Ascending aorta (tissue), 2 donors: ENCODE results near the gene HDGFL2. TPM values are rescaled to one million over a fixed set of nuclear protein-coding genes. Genes with fewer than 3 reads are reported as not detected.
A peak's percentile ranks its signal among the peaks of the same experiment; 100 is the strongest.
"Not testable (repeated sequence)": the region's sequence is repeated elsewhere in the genome, so short reads cannot be mapped to it uniquely, and the experiment has no call there.

ENCODE experiments used
- DNase-seq, 2 donors: peaks; one replicate each; pipeline ENCODE4 v3.0.0-alpha.2; 2019; ENCODE audit warnings: low spot score in 2 of 2
- H3K27ac ChIP-seq, 2 donors: fragments of 200-600 bp; sonication (generic); one replicate each; pipeline ENCODE4 v1.5.1; 2016 to 2017; ENCODE audit warnings: mild to moderate bottlenecking in 1 of 2
- H3K27me3 ChIP-seq: fragments of 200-600 bp; sonication (generic); one replicate; pipeline ENCODE4 v1.5.1; 2017
- H3K36me3 ChIP-seq, 2 donors: fragments of 200-600 bp; sonication (generic); one replicate each; pipeline ENCODE4 v1.5.1; 2016
- H3K4me1 ChIP-seq, 2 donors: fragments of 200-600 bp; sonication (generic); one replicate each; pipeline ENCODE4 v1.5.1; 2016 to 2017; ENCODE audit warnings: mild to moderate bottlenecking in 1 of 2
- H3K4me3 ChIP-seq, 2 donors: fragments of 200-600 bp; sonication (generic); one replicate each; pipeline ENCODE4 v1.5.1; 2016 to 2017; ENCODE audit warnings: mild to moderate bottlenecking in 1 of 2
- H3K9me3 ChIP-seq, 2 donors: fragments of 200-600 bp; sonication (generic); one replicate each; pipeline ENCODE4 v1.5.1; 2016
- intact Hi-C: fragments of 100-400 bp; cut with DNase I; formaldehyde crosslinking; loops from one replicate; pipeline ENCODE4 v1.15.1; 2023
- total RNA-seq: library from RNA; depleted of rRNA; stranded (reverse); fragments of >200 nt; gene quantifications from one replicate; pipeline ENCODE4 v1.1.0, GENCODE V29; 2016
- TF ChIP-seq, protein P1 (sequence below), 3 experiments: fragments of 200-600 bp in 2 of 3; fragments of 450-650 bp in 1 of 3; sonication (generic) in 2 of 3; IDR thresholded peaks; one replicate each; pipeline ENCODE4 v1.5.1; 2016 to 2019; ENCODE audit warnings: antibody characterized with exemption in 3 of 3, mild to moderate bottlenecking in 1 of 3, moderate library complexity in 1 of 3

HDGFL2 gene
- total RNA-seq, 1 donor from 2014 or later = 15.4 TPM

- TF ChIP-seq, protein P1, sequence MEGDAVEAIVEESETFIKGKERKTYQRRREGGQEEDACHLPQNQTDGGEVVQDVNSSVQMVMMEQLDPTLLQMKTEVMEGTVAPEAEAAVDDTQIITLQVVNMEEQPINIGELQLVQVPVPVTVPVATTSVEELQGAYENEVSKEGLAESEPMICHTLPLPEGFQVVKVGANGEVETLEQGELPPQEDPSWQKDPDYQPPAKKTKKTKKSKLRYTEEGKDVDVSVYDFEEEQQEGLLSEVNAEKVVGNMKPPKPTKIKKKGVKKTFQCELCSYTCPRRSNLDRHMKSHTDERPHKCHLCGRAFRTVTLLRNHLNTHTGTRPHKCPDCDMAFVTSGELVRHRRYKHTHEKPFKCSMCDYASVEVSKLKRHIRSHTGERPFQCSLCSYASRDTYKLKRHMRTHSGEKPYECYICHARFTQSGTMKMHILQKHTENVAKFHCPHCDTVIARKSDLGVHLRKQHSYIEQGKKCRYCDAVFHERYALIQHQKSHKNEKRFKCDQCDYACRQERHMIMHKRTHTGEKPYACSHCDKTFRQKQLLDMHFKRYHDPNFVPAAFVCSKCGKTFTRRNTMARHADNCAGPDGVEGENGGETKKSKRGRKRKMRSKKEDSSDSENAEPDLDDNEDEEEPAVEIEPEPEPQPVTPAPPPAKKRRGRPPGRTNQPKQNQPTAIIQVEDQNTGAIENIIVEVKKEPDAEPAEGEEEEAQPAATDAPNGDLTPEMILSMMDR (IDR thresholded peaks at IDR 0.05) = no peak
- intact Hi-C loops = no loop called here
- H3K27ac ChIP-seq = no peak overlapping the region
Measured at GRCh38 chr19:4521888-4522242, 49.8 kb downstream of the HDGFL2 start.

DNA sequence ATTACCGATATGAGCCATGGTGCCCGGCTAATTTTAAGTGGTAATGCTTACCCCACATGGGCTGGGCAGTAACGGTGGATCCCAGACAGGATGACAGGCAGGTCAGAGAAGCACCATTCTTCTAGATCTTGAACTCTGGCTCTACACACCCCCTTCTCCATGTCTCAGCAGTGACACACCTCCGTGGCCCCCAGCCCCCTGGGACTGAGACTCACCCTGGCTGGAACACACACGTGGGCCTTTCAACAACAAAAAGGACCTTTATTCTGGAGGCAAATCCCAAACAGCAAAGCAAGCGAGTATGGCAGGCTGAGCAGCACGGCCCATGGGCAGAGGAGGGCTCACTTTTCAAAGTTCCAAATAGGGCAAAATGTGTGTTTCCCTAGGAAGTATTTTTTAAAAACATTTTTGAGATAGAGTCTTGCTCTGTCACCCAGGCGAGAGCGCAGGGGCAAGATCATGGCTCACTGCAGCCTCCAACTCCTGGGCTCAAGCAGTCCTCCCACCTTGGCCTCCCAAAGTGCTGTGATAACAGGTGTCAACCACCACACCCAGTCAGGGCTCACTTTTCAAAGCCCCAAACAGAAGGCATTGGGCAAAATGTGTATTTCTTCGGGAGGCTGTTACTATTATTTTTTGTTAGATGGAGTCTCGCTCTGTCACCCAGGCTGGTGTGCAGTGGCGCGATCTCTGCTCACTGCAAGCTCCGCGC is 50.4 kb downstream of the HDGFL2 start:
- Histone ChIP-seq H3K27me3 (no peaks in the 10 kb centered on the region), H3K4me3 (no peak overlapping the region), H3K9me3 (no peaks in the 10 kb centered on the region), H3K27ac (no peak overlapping the region), H3K4me1 (peaks cover 3 to 12% of the 10 kb centered on the region in 2 donors), H3K36me3 (no peaks in the 10 kb centered on the region)
- TF ChIP-seq, protein P1 (IDR thresholded peaks at IDR 0.05) = no peak
- DNase-seq = no peak
- intact Hi-C loops = no loop called here

More at GRCh38 chr19:4521888-4522242, 49.8 kb downstream of the HDGFL2 start:
- Histone ChIP-seq H3K4me3 (no peak overlapping the region), H3K9me3 (no peaks in the 10 kb centered on the region), H3K36me3 (no peaks in the 10 kb centered on the region), H3K27me3 (no peaks in the 10 kb centered on the region), H3K4me1 (peaks cover 3 to 13% of the 10 kb centered on the region in 2 donors)
- no peak for DNase-seq

DNA sequence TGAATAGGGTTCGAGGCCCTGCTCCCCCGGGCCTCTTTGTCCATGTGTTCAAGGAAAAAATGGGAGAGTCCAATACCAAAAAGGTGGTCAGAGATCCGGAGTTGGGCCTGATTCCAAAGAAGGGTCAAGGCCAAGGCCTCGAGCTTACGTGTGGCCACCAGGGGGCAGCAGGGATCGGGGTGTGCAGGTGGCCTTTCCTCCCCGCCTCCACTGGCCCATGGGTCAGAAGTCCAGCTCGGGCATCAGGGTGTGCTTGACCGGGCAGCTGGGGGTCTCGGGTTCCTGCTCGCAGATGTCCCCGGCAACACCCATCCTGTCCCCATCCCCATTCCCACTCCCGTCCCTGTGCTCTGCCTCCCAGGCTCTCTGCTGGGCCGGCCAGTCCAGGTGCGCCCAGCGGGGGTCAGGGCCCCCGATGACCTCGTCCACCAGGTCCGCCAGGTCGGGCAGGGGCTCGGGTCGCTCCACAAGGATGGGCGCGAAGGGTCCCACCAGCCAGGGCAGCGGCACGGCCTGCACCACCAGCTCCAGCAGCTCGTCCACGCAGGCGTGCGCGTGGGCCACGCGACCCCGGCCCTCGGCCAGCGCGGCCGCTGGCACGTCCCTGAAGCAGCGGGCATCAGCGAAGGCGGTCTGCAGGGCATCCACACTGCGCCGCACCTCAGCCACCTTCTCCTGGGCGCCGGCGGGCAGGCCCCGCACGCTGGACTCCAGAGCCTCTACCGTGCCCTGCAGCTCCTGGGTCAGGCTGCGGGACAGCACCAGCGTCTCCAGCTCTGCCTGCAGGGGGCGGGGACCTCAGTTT is 51.4 kb downstream of the HDGFL2 start:
- TF ChIP-seq, protein P1 (IDR thresholded peaks at IDR 0.05) = peak in 2 of 3 experiments; percentile 35 to 48
- DNase-seq = no peak

GRCh38 chr19:4524808-4525562 is 52.9 kb downstream of the HDGFL2 start:
- Histone ChIP-seq H3K4me3 (no peak overlapping the region), H3K36me3 (no peaks in the 10 kb centered on the region), H3K9me3 (no peaks in the 10 kb centered on the region), H3K4me1 (no peaks in the 10 kb centered on the region), H3K27me3 (no peaks in the 10 kb centered on the region), H3K27ac (no peak overlapping the region)
- no peak for DNase-seq
- intact Hi-C loops = no loop called here
- TF ChIP-seq, protein P1 (IDR thresholded peaks at IDR 0.05) = peak; percentile 24 to 68 (median 55)

More for the DNA sequence above, 51.4 kb downstream of the HDGFL2 start:
- Histone ChIP-seq H3K36me3 (no peaks in the 10 kb centered on the region), H3K27ac (no peak overlapping the region), H3K27me3 (no peaks in the 10 kb centered on the region), H3K9me3 (no peaks in the 10 kb centered on the region), H3K4me1 (peaks cover 0 to 3% of the 10 kb centered on the region in 2 donors), H3K4me3 (no peak overlapping the region)
- intact Hi-C loops = no loop called here

DNA sequence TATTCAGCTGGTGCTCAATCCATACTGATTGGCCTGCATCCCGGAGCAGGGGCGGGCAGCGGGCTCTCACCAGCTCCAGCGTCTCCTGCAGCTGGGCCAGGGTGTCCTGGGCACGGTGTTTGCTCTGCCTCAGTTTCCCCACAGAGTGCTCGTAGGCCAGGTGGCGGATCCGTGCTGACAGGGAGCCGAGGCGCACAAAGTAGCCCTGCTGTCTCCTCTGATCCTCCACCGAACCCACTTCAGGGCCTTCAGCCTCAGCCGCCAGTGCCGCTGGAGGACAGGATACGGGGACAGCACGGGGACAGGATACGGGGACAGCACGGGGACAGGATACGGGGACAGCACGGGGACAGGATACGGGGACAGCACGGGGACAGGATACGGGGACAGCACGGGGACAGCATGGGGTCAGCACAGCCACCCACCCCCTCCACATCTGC is 53.5 kb downstream of the HDGFL2 start:
- H3K27ac ChIP-seq = no peak overlapping the region
- H3K4me1 ChIP-seq = no peaks in the 10 kb centered on the region
- H3K27me3 ChIP-seq = no peaks in the 10 kb centered on the region
- no peaks in the 10 kb centered on the region for H3K36me3 ChIP-seq
- H3K4me3 ChIP-seq = no peak overlapping the region
- intact Hi-C loops = no loop called here
- no peak for DNase-seq
- TF ChIP-seq, protein P1 (IDR thresholded peaks at IDR 0.05) = no peak
- H3K9me3 ChIP-seq = no peaks in the 10 kb centered on the region

GRCh38 chr19:4527377-4527776 is 55.3 kb downstream of the HDGFL2 start:
- H3K27ac ChIP-seq, H3K4me3 ChIP-seq, H3K9me3 ChIP-seq, H3K27me3 ChIP-seq, H3K36me3 ChIP-seq, intact Hi-C loops, DNase-seq, H3K4me1 ChIP-seq: not testable (repeated sequence)
